ENCODE data around the gene VPS36.
A peak's percentile ranks its signal among the peaks of the same experiment; 100 is the strongest.
"Not testable (repeated sequence)": the region's sequence is repeated elsewhere in the genome, so short reads cannot be mapped to it uniquely, and the experiment has no call there.

The VPS36 gene, protein sequence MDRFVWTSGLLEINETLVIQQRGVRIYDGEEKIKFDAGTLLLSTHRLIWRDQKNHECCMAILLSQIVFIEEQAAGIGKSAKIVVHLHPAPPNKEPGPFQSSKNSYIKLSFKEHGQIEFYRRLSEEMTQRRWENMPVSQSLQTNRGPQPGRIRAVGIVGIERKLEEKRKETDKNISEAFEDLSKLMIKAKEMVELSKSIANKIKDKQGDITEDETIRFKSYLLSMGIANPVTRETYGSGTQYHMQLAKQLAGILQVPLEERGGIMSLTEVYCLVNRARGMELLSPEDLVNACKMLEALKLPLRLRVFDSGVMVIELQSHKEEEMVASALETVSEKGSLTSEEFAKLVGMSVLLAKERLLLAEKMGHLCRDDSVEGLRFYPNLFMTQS

DNA sequence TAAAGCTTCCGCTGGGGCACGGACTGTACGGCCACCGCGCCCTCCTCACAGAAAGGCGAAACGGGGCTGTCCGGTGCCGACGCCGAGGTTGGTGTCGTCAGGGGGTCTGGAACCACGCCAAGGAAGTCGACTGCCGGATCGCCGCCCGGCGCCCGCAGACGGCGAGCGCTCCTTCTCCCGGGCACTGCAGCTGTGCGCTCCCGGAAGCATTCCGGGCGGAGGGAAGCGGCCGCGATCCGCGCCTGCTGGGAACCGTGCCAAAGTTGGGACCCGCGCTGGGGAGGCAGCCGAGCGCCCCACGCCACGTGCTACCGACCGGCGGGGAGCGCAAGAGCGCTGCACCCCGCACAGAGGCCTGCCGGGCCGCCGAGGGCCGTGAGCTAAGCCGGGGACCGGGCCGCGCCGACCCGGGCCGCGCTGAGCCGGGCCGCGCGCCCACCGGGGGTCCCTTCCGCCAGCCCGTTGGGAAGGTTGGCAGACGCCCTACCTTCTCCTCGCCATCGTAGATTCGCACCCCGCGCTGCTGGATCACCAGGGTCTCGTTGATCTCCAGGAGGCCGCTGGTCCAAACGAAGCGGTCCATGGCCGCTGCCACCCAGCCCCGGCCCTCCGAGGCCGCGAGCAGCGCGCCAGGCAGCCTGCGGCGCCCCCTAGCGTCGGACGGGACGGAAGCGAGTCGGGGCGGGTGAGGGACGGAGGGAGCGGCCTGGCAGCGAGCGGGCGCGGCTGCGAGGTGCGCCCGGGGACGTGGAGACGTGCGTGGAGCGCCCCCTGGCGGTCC is at the start of gene VPS36:
Gene VPS36, minus strand, starts transcription at position 623 of the 781 bp plus-strand sequence. Its CDS starts 40 bp downstream, at position 583.
- peak; percentile 74 to 89 for DNase-seq

DNA sequence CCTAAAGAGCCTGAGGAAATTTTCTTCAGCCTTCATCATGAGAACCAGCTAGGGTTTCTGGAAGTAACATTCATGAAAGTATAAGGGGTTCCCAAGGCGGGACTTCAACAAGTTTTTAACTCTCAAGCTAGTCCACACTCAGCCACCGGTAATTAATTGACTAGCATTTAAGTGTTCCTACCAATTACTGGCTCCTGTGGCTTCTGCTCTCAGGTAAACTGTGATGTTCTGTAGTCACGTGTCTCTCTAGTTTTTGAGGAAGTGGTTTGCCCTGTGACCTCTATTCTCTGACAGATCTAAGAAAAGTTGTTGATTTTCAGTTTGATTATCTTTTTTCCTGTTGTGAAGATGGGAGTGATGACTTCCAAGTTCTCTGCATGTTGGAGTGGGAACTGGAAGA is 47.5 kb upstream of the VPS36 start:
- not testable (repeated sequence) for DNase-seq

DNA sequence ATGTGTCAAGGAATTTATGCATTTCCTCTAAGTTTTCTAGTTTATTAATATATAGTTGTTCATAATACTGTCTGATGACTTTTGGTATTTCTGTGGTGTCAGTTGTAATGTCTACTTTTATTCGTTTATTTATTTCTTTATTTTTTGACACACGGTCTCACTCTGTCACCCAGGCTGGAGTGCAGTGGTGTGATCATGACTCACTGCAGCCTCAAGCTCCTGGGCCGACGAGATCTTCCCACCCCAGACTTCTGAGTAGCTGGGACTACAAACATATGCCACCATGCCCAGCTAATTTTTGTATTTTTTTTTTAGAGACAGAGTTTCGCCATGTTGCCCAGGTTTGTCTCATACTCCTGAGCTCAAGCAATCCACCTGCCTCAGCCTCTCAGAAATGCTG is 43.8 kb upstream of the VPS36 start:
- not testable (repeated sequence) for DNase-seq

DNA sequence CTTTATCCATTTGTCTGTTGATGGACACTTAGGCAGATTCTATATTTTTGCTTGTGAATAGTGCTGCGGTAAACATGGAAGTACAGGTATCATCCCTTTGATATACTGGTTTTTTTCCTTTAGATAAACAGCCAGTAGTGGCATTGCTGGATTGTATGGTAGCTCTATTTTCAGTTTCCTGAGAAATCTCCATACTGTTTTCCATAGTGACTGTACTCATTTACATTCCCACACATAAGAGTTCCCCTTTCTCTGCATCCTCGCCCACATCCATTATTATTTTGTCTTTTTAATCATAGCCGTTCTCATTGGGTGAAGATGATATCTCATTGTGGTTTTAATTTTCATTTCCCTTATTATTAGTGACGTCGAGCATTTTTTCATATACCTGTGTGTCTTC is 40.6 kb upstream of the VPS36 start:
- DNase-seq: not testable (repeated sequence)

DNA sequence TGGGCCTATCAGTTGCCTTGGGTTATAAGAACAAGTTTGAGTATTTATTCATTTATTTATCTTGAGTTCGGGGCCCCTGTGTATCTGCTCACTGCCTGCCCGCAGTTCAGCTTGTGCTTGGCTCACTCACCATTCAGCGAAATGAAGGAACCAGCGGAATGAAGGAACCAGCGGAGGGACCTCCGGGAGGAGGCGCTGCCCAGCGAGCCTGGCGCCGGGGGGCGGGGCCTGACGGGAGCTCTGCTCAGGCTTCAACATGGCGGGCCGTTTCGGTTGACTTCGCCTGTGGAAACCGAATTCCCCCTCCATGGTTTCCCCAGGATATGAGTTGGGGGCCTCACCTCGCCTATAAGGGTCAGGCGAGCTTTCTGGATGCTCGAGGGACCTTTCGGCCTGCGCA is 38.3 kb upstream of the VPS36 start:
- DNase-seq: not testable (repeated sequence)

DNA sequence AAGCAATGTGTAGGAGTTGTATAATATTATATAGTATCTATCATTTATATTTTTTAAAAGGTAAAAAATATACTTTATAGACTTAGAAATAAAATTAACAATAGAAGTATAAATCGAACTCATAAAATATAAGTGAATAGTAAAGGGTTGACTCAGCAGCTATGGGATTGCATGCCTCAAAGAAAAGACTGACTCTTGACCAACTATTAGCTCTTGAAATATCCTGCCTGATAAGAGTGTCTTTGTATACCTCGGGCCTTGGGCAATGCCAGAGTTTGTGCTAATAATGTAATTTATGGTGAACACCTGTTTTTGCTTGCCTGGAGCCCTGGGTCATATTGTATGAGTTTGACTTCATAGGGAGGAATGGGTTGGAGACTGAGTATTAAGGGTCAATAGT is 36.6 kb upstream of the VPS36 start:
- DNase-seq: not testable (repeated sequence)

DNA sequence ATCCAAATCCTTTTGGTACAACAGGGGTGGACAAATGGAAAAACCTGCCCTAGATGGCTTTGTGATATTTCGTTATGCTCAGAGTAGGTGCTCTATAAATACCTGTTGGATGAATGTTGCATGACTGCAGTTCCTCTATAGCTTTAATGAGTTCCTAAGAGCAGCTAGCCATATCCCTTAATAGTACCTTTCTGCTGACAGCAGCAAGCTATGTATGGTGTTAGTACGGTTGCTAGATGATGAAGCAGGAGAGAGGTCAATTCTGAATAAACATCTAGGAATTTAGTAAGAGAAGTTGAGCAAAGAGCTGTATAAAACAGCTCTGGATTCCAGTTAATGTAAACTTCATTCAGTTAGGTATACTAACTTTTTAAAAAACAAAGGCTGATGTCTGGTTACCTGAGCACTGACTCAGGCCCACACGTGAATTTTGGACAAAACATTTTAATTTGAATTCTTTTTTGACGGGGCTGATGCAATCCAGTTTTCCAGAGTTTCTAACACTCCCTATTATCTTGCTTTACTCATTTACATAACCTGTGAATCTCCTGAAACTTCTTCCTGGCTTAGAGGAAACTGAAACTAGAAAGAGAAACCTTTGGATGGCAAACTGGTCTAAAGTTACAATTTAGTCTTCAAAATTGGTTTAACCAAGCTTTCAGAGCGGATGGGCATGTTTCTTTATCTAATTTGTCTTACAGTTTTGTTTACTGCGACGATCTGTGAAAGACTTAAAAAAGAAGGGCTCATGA is 30.4 kb upstream of the VPS36 start:
- DNase-seq: not testable (repeated sequence)

DNA sequence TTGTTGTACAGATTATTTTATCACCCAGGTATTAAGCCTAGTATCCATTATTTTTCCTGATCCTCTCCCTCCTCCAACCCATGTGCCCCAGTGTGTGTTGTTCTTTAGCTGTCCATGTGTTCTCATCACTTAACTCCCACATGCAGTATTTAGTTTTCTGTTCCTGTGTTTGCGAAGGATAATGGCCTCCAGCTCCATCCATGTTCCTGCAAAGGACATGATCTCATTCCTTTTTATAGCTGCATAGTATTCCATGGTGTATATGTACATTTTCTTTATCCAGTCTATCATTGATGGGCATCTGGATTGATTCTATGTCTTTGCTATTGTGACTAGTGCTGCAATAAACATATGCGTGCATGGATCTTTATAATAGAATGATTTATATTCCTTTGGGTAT is 18.1 kb upstream of the VPS36 start:
- not testable (repeated sequence) for DNase-seq

DNA sequence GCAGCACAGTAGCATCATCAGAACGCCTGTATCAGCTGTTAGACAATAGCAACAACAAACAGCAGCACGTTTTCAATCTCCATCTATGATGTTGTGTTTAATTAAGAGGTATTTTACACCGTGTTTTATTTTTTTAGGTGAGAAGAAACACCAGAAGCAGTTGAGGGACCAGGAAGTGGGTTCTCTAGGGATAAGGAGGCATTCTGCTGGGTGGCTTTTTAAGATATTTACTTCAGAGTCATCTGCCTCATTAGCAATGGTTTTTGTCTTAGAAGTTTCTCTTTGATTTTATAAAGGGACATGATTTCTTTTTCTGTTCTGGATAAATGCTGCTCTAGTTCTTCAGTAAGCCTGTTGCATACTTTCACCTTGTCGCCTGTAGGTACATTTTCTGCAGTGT is 13.1 kb upstream of the VPS36 start:
- DNase-seq: no peak

DNA sequence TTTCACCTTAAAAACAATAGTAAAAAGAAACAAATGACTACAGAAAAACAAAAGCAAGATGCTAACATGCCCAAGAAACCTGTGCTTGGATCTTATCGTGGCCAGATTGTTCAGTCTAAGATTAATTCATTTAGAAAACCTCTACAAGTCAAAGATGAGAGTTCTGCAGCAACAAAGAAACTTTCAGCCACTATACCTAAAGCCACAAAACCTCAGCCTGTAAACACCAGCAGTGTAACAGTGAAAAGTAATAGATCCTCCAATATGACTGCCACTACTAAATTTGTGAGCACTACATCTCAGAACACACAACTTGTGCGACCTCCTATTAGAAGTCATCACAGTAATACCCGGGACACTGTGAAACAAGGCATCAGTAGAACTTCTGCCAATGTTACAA is 10.8 kb upstream of the VPS36 start:
- no peak for DNase-seq

DNA sequence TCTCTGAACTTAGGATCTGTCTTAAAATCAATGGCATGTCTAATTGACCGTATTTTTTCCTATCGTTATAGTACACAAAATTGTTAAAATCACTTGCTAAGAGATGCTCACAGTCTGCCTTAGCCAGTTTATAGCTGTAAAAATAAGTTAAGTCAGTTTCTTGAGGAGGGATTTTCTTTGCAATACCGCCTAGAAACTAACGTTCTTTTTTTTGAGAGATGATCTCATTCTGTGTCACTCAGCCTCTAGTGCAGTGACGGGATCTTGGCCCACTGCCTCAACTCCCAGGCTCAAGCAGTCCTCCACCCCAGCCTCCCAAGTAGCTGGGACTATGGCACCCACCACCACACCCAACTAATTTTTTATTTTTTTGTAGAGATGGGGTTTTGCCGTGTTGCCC is 9.2 kb upstream of the VPS36 start:
- no peak for DNase-seq

DNA sequence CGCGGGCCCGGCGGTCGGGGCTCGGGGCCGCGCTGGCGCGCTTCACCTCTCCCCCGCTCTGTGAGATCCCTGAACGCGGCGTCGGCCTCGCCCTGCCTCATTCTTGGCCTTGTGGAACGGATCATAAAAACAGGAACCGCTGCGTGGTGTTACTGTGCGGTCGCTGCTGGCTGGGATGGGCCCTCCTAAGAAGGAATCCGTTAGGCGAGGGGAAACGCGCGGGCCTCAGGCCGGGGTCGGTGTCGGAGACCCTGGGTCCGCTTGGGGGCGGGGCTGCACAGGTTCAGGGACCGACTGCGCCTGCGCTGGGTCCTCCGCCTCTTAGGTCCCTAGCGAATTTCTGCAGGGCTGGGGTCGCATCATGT is 5.2 kb upstream of the VPS36 start:
- peak; percentile 60 to 72 for DNase-seq

DNA sequence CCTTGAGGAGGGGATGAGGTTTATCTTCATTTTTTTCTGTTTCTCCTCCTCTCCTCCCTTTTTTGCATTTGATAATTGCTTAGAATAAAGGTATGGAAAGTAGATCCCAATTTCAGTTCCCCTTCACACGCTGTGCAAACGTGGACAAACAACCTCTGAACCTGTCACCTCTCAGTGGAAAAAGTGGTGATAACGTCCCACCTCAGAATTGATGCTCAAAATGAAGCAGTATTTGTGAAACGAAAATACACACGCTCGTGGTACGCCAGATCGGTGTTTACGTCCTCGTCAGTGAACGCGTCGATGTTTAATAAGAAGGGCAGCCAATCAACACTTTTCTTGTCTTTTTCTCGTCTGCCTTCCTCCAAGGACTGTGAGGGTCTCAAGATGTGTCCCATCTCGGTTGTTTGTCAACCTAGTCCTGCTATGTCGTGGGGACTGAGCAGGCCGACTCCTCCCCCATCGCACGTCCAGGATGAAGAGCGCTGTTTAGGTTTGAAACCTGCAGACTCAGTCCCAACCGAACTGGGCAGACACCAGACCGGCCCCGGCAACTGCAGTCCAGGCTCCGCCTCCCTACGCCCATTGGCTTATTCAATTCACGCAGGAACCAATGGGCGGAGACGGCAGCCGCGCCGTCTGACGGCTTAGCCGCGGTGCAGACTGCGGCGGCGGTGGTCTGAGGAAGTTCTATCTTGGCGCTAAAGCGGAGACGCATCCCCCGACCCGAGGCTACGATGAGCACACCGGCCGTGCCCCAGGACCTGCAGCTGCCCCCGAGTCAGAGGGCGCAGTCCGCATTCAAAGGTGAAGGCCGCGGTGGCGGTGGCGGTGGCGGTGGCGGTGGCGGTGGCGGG is 4.6 kb upstream of the VPS36 start, which contains the start of gene CKAP2:
Gene CKAP2, plus strand, starts transcription at position 659 of the 857 bp plus-strand sequence. Its CDS starts 79 bp downstream, at position 738.
- peak; percentile 88 to 97 for DNase-seq

DNA sequence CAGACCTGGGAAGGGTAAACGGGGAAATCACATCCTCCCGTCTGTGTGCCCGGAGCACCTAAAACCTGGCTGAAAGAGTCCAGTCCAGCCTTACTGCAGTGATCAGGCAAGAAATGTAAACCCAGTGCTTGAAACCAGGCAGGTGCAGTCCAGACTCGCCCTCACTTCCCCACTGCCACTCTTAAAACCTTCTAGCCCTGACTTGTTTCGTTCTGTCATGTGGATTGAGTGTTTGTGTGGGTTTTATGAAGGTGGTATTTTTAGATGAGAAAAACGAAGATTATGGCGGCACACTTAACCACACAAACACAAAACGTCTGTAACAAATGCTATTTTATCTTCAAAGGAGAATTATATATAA is 4.0 kb upstream of the VPS36 start:
- DNase-seq: peak in 1 of 2 experiments; percentile 59

DNA sequence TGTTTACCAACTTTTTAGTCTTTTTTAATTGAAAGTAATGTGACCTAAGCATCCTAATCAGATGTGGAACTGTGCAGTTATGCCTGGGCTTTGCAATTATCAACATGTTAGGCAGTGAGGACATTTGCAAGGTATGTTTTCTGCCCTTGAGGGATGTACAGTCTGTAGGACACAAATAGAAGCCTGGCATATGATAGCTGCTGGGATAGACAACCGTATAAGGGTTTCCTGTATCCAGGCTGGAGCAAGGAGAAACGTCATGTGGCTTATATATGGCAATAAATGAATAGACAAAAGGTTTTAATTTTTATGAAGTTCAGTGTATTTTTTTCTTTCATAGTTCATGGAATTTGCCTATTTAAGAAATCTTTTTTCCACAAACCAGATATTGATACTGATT is 2.0 kb upstream of the VPS36 start:
- peak in 1 of 2 experiments; percentile 4 for DNase-seq

DNA sequence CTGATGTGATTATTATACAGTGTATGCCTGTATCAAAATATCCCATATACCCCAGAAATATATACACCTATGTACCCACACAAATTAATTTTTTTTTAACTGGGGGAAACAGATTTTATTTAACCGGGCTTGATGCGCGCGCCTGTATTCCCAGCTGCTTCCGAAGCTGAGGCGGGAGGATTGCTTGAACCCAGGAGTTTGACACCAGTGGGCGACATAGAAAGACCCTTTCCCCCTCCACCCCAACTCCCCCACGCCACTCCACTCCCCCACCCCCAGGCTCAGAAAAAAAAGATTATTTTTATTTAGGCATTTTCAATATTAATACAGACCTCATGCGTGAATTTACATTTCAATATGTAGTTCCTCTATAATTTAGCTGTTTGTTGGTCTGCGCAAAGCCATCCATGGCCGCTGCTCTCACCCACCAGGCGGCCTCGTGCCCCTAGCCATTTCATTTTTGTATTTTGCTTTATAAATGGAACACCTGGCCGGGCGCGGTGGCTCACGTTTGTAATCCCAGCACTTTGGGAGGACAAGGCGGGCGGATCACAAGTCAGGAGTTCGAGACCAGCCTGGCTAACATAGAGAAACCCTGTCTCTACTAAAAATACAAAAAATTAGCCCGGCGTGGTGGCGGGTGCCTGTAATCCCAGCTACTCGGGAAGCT is 836 bp upstream of the VPS36 start:
- peak in 1 of 2 experiments; percentile 31 for DNase-seq

DNA sequence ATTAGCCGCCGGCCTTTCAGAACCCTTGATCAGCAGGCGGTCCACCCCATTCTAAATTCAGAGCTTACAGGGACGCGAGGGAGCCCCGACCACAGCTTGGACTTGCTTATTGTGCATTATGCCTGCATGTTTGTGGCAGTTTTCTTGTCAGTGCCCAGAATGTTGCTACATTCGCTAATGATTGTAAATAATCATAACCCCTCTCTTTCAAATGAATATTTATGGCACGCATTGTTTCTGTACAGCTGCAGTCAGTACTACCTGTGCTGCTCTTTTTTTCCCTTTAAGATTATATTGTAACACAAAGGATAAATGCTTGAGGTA is 321 bp upstream of the VPS36 start:
- no peak for DNase-seq

DNA sequence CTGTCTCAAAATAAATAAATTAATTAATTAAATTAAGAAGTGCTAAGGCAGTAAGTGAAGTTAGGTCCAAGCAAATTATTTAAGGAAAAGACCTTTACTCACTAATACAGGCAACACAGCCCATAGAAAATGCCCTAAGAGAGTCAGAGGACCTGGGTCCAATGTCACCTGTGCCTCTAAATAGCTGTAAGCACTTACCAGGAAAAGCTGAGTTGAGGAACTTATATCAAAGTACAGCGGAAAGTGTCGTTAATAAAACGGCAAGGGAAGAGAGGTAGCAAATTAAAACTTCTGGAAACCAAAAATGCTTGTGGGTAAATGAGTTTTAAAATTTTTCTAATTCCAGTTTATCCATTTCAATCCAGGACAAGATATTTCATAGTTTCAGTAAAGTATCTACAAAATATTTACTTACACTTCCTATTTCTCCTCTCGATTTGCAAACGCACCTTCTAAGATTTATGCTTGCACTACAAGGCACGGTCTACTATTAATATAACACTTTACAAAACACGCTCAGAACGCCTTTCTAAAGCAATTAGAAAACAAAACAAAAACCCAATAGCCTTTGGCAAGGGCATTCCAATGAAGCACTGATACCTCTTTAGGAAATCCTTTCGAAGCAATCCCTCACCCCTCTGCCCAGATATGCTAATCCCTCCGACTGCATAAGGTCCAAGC is 963 bp downstream of the VPS36 start:
- peak in 1 of 2 experiments; percentile 32 for DNase-seq

DNA sequence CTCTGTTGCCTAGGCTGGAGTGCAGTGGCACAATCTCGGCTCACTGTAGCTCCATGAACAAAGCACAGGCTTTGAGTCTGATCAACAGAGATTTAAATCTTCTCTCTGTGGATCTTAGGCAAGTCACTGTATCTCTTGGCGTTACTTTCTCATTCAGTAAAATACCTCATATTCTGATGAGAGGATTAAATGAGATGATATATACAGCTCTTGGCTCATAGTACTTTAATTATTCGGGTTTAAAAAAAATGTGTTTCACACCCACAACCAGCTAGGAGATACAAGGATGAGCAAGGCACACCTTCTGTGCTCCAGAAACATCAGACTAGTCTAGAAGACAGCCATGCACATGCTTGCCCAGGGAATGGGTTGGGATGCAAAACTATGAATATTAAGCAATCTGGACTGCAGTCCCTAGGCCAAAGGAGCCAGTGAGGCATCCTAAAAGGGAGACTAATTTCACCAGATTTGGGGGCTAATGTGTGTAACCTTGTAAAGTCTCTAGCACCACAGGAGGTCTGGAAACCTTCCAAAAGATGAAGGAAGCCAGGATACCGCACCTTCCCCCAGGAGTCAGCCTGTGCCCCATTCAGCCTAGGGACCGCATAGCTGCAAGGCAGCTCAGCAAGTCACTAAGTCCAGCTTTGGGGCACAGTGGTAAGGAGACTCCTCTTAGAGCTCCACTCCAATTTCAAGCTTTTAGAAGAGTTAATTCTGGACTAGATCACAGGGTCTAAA is 2.5 kb downstream of the VPS36 start:
- peak; percentile 40 to 46 for DNase-seq

DNA sequence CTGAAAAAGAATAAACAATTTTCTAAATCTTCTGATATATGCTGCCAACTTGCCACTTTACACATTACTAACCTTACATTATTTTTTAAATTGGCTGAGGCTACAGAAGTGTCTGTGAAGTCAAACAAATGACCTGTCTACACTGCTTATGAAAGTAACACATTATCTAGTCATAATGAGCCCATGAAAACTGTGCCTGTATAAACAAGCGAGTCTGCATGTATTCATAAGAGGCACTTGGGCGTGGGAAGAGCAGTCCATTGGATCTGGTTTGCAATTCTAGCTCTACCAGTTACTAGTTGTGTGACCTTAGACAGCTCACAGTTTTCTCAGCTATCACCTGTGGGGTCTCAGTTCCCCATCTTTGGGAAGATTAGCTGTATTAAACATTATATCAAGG is 3.1 kb downstream of the VPS36 start:
- DNase-seq: peak in 1 of 2 experiments; percentile 3

DNA sequence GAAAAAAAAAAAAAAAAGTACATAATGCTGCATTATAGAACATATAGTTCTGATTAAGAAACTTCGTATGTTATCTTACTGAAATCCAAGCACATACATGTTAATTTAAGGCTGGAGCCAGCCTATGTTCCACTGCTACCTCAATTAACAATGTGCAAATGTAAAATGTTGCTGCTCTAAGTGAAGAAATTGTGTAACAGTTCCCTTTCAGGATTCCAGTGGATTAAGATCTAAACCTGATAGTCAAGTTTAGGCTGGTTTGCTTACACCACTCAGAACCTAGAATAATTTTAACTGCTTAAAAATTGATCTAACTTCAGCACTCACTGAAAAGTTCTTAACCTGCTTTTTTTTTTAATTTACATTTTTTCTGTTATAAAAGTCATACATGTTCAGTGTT is 4.2 kb downstream of the VPS36 start:
- no peak for DNase-seq

All from NCI-H524 (cell line).